SK-N-MC (cell line): ENCODE results near the gene TPD52L2.

Experiments
- EZH2 ChIP-seq: fragments of 200-600 bp; sonication (generic); IDR thresholded peaks from one replicate; pipeline ENCODE4 v1.6.1; 2017; ENCODE audit warnings: antibody characterized with exemption
- POLR2AphosphoS5 ChIP-seq: IDR thresholded peaks from 2 replicates; pipeline ENCODE4 v1.6.1; 2012; ENCODE audit warnings: mild to moderate bottlenecking, low read depth, low read length, borderline replicate concordance

DNA sequence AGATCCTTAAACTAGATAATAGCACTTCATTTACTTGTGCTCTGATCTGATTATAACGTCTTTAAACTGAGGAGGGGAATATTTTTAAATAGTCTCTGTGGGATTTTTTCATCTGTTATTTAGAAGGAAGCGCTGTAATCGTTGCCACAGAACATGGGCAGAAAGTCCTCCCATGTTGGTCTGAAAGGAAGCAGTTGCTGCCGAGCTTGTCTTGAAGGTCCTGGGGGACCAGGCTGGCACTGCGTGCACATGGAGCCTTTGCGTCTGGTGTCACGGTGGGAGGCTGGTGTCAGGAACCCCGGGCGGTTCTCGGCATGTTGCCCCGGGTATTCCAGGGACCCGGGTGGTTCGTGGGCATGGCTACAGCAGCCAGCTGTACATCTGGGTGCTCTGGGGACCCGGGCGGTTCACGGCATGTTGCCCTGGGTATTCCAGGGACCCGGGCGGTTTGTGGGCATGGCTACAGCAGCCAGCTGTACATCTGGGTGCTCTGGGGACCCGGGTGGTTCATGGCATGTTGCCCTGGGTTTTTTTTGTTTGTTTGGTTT, 11.5 kb downstream of the TPD52L2 start:
- TF ChIP-seq POLR2AphosphoS5 (no peak), EZH2 (no peak)
